ENCODE data around the gene PTPN14.
"Not testable (repeated sequence)": the region's sequence is repeated elsewhere in the genome, so short reads cannot be mapped to it uniquely, and the experiment has no call there.

PTPN14 gene

GRCh38 chr1:214541206-214541605 lies 10.2 kb downstream of the PTPN14 start:
- no peak for DNase-seq

- DNase-seq, result no peak
Measured at GRCh38 chr1:214540324-214540723, 11.1 kb downstream of the PTPN14 start.

- no peak for DNase-seq
Measured at GRCh38 chr1:214538496-214538895, 12.9 kb downstream of the PTPN14 start.

- DNase-seq, result no peak
Measured at GRCh38 chr1:214537872-214538473, 13.4 kb downstream of the PTPN14 start.

GRCh38 chr1:214537219-214537618 lies 14.2 kb downstream of the PTPN14 start:
- no peak for DNase-seq

- DNase-seq, result no peak
Measured at GRCh38 chr1:214532070-214532469, 19.3 kb downstream of the PTPN14 start.

GRCh38 chr1:214525535-214526019 lies 25.8 kb downstream of the PTPN14 start:
- DNase-seq, result no peak

GRCh38 chr1:214524824-214525223 lies 26.6 kb downstream of the PTPN14 start:
- no peak for DNase-seq

GRCh38 chr1:214523124-214523824 lies 28.1 kb downstream of the PTPN14 start:
- no peak for DNase-seq

GRCh38 chr1:214521458-214521857 lies 29.9 kb downstream of the PTPN14 start:
- not testable (repeated sequence) for DNase-seq

GRCh38 chr1:214520544-214521165 lies 30.7 kb downstream of the PTPN14 start:
- no peak for DNase-seq

GRCh38 chr1:214518361-214518760 lies 33.0 kb downstream of the PTPN14 start:
- DNase-seq, result no peak

GRCh38 chr1:214516434-214517326 lies 34.7 kb downstream of the PTPN14 start:
- no peak for DNase-seq

GRCh38 chr1:214515544-214516433 lies 35.6 kb downstream of the PTPN14 start:
- no peak for DNase-seq

GRCh38 chr1:214514819-214515383 lies 36.5 kb downstream of the PTPN14 start:
- DNase-seq, result no peak

GRCh38 chr1:214514032-214514818 lies 37.2 kb downstream of the PTPN14 start:
- no peak for DNase-seq

- no peak for DNase-seq
Measured at GRCh38 chr1:214513394-214513793, 38.0 kb downstream of the PTPN14 start.

- DNase-seq, result no peak
Measured at GRCh38 chr1:214511639-214511998, 39.8 kb downstream of the PTPN14 start.

GRCh38 chr1:214510914-214511638 lies 40.3 kb downstream of the PTPN14 start:
- DNase-seq, result no peak

- no peak for DNase-seq
Measured at GRCh38 chr1:214510477-214510876, 40.9 kb downstream of the PTPN14 start.

Measured in inflammatory macrophage (primary cell).